T-cell (primary cell): Measurements from ENCODE around the gene RHOBTB3. TPM values are rescaled to one million over a fixed set of nuclear protein-coding genes. Genes with fewer than 3 reads are reported as not detected.

Source experiments
- ATAC-seq, 4 experiments: fragments of 200-7000 bp in 3 of 4; fragments of 150-1000 bp in 1 of 4; cut with Tn5 transposase; replicated peaks in 1 of 4; 1 replicate in 3 of 4; 2 replicates in 1 of 4; pipeline ENCODE4 v1.10.0; 2021; ENCODE audit warnings: moderate library complexity in 3 of 4, mild to moderate bottlenecking in 2 of 4, moderate number of reproducible peaks in 1 of 4
- CTCF ChIA-PET, 2 donors: fragments of 300-600 bp; sonication (Branson Sonifier 250); formaldehyde crosslinking; loops; one replicate each; lab custom pipeline; 2022; ENCODE audit warnings: antibody characterized with exemption in 2 of 2; lab: Charles Lee
- POLR2A ChIA-PET, 2 donors: fragments of 300-600 bp; sonication (Branson Sonifier 250); formaldehyde crosslinking; loops; one replicate each; lab custom pipeline; 2022; ENCODE audit warnings: antibody characterized with exemption in 2 of 2; lab: Charles Lee
- DNase-seq, 35 experiments: peaks; one replicate each; pipeline versions ENCODE4 v3.0.0 to v3.0.0-alpha.2; 2013 to 2023
- H3K27ac ChIP-seq: one replicate; pipeline ENCODE4 v1.5.1; 2013; ENCODE audit warnings: low read length
- H3K27me3 ChIP-seq, 2 experiments: replicated peaks in 1 of 2; 1 replicate in 1 of 2; 2 replicates in 1 of 2; pipeline versions ENCODE4 v1.6.1 to v1.7.0; 2013; ENCODE audit warnings: low read length in 1 of 2, mixed read lengths in 1 of 2; ENCODE audit not compliant: control insufficient read depth in 2 of 2, insufficient read depth in 2 of 2; ENCODE audit errors: extremely low read depth in 1 of 2
- H3K36me3 ChIP-seq, 2 donors: 1 replicate in 1 of 2; 2 replicates in 1 of 2; pipeline versions ENCODE4 v1.6.1 to v1.7.0; 2013; ENCODE audit warnings: low read length in 1 of 2; ENCODE audit not compliant: control insufficient read depth in 2 of 2, insufficient read depth in 1 of 2; ENCODE audit errors: extremely low read depth in 1 of 2
- H3K4me1 ChIP-seq, 2 experiments: 1 replicate in 1 of 2; 2 replicates in 1 of 2; pipeline versions ENCODE4 v1.6.1 to v1.7.0; 2013; ENCODE audit warnings: low read length in 2 of 2, mixed read lengths in 1 of 2; ENCODE audit not compliant: insufficient read depth in 2 of 2, control insufficient read depth in 1 of 2; ENCODE audit errors: extremely low read depth in 1 of 2
- H3K4me3 ChIP-seq, 2 donors: 1 replicate in 1 of 2; 2 replicates in 1 of 2; pipeline versions ENCODE4 v1.5.1 to v1.7.0; 2013; ENCODE audit warnings: mild to moderate bottlenecking in 2 of 2, low read length in 1 of 2, moderate library complexity in 1 of 2; ENCODE audit not compliant: control insufficient read depth in 1 of 2; ENCODE audit errors: extremely low read depth in 1 of 2
- H3K9me3 ChIP-seq: 2 replicates; pipeline ENCODE4 v1.7.0; 2013
- H3K27ac Mint-ChIP-seq, 2 donors: one replicate each; pipeline ENCODE4 v1.8.0; 2020 to 2021; ENCODE audit warnings: mild to moderate bottlenecking in 2 of 2, mixed read lengths in 2 of 2
- H3K27me3 Mint-ChIP-seq, 2 donors: one replicate each; pipeline ENCODE4 v1.8.0; 2021 to 2022; ENCODE audit warnings: mixed read lengths in 2 of 2
- H3K36me3 Mint-ChIP-seq: one replicate; pipeline ENCODE4 v1.8.0; 2021; ENCODE audit warnings: mixed read lengths
- H3K4me1 Mint-ChIP-seq, 3 donors: one replicate each; pipeline ENCODE4 v1.8.0; 2020 to 2022; ENCODE audit warnings: mixed read lengths in 3 of 3, mild to moderate bottlenecking in 1 of 3
- H3K4me3 Mint-ChIP-seq, 3 donors: one replicate each; pipeline ENCODE4 v1.8.0; 2020 to 2022; ENCODE audit warnings: mild to moderate bottlenecking in 3 of 3, mixed read lengths in 3 of 3, moderate library complexity in 3 of 3
- H3K9me3 Mint-ChIP-seq, 3 donors: one replicate each; pipeline ENCODE4 v1.8.0; 2020 to 2022; ENCODE audit warnings: mixed read lengths in 3 of 3
- WGBS: methylation state at CpG from one replicate; pipeline ENCODE4 v1.1.5; 2013; ENCODE audit warnings: missing lambda C conversion rate; ENCODE audit not compliant: insufficient coverage; 5-methylcytosine and 5-hydroxymethylcytosine counted together
- total RNA-seq, 35 experiments: library from RNA in 6 of 35; stranded (reverse) in 6 of 35; fragments of 120-200 nt in 1 of 35; gene quantifications; one replicate each; pipeline versions ENCODE4 v1.2.1 to v1.2.4 and lab custom pipeline; 2013 to 2026

RHOBTB3 gene
- total RNA-seq, 5 donors from 2014 or later (not counting 1 experiment from before 2014, with no cell fraction given): 2.6 to 4.8 (median 3.6) TPM

DNA sequence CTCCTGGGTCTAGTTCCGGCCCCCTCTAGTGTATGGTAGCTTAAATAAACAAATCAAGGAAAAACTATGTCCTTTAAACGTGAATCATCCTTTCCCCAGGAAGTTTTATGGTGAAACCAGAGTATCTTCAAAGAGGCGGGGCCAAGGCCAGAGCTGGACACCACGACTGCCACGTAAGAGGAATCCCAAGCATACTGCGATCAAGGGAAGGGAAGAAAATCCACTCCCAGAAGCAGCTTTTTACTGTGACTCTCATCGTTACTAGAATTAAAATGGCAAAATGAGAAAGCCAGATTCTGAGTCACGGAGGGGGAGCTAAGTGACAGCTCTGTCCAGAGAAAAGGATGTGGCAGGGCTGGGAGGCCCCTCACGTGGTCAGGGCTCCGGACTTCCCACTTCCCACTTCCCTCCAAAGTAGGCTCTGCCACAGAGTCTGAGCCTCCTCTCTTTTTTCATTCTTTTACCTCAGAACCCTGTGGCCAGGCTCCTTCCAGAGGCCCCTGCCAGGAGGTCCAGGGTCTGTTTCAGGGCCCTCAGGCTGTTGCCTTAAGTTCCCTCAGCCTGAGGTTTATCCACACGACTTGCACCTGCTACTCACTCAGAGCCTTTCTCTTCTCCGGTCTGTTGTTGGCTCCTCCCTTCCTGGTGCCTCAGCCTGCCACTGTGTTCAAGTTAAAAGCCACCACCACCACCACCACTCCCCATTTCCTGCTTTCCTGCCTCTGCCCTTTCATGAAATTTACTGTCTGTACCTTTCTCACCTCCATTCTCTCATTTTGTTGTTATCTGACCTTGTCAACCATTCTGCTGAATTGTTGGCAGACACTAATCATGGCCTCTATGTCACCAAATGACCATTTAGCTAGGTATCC is 92.8 kb downstream of the RHOBTB3 start:
- ChIA-PET POLR2A (interaction anchor here (0.6 to 2.6 kb wide), 8 partner anchors 10 to 1128 kb away, joined by 3 to 14 read pairs (median 3); no protein-coding TSS in a partner anchor), CTCF (interaction anchor here (0.7 to 4.3 kb wide), 10 partner anchors 11 to 178 kb away, joined by 3 to 32 read pairs (median 4); partner anchors contain the start of gene RFESD (in 1 of the 2))
- ATAC-seq (peak; percentile 83 to 87 (median 84)), DNase-seq (peak; percentile 43 to 80 (median 68))
- Histone ChIP-seq H3K4me3 (peak overlapping the region; percentile 59 to 99), H3K4me1 (peaks cover 41 to 53% of the 10 kb centered on the region in 2 experiments), H3K36me3 (no peaks in the 10 kb centered on the region), H3K27me3 (no peaks in the 10 kb centered on the region), H3K27ac (peak overlapping the region; percentile 86), H3K9me3 (no peaks in the 10 kb centered on the region)
- Mint-ChIP-seq H3K36me3 (no peaks in the 10 kb centered on the region), H3K4me3 (peak overlapping the region; percentile 98 to 99 (median 98)), H3K4me1 (peaks cover 59 to 71% (median 66%) of the 10 kb centered on the region in 3 donors), H3K27ac (peak overlapping the region; percentile 97 to 99), H3K9me3 (no peaks in the 10 kb centered on the region), H3K27me3 (no peaks in the 10 kb centered on the region)
- 0% methylated on average over 3 of the region's 12 CpGs for WGBS

GRCh38 chr5:95824747-95825146 is 93.6 kb downstream of the RHOBTB3 start:
- peak overlapping the region; percentile 98 to 99 (median 98) for H3K4me3 Mint-ChIP-seq
- CTCF ChIA-PET: interaction anchor here (0.6 to 4.3 kb wide), 7 partner anchors 16 to 515 kb away, joined by 3 to 32 read pairs (median 8); no protein-coding TSS in a partner anchor
- no peaks in the 10 kb centered on the region for H3K36me3 Mint-ChIP-seq
- no peaks in the 10 kb centered on the region for H3K27me3 Mint-ChIP-seq
- POLR2A ChIA-PET: interaction anchor here (0.7 to 0.8 kb wide), 3 partner anchors 10 to 629 kb away, joined by 3 to 5 read pairs (median 4); no protein-coding TSS in a partner anchor
- no peaks in the 10 kb centered on the region for H3K27me3 ChIP-seq
- no peaks in the 10 kb centered on the region for H3K9me3 ChIP-seq
- H3K9me3 Mint-ChIP-seq: no peaks in the 10 kb centered on the region
- H3K36me3 ChIP-seq: no peaks in the 10 kb centered on the region
- no peak overlapping the region for H3K4me3 ChIP-seq
- DNase-seq (no peak), ATAC-seq (peak in 3 of 4 experiments; percentile 1 to 2 (median 1))
- H3K27ac Mint-ChIP-seq: peak overlapping the region; percentile 97 to 99
- H3K27ac ChIP-seq: peak overlapping the region; percentile 86
- WGBS: 69% methylated on average over 5 of the region's 5 CpGs
- H3K4me1 Mint-ChIP-seq: peaks cover 53 to 63% (median 60%) of the 10 kb centered on the region in 3 donors
- peaks cover 35 to 49% of the 10 kb centered on the region in 2 experiments for H3K4me1 ChIP-seq

DNA sequence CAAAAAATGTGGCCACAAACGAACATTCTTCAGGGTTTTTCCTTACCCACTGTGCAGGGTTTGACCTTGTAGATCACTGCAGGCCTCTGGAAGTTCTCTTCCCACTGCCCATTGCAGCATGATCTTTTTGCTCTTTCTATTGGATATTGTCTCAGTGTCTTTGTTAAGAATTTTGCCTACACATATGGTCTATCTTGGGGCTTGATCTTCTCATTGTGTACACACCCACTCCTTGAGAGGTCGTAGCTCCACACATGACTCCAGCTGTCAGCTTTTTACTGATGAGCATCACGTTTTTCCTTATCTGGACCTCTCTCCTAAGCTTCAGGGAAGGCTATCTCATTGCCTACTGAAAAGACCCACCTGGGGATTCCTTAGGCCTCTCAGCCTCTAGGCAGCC is 94.4 kb downstream of the RHOBTB3 start:
- no peaks in the 10 kb centered on the region for H3K36me3 ChIP-seq
- Mint-ChIP-seq H3K27ac (peak overlapping the region; percentile 84 to 97), H3K9me3 (no peaks in the 10 kb centered on the region), H3K4me1 (peaks cover 48 to 62% (median 54%) of the 10 kb centered on the region in 3 donors), H3K4me3 (peak overlapping the region in 1 of 3 donors; percentile 98), H3K27me3 (no peaks in the 10 kb centered on the region), H3K36me3 (no peaks in the 10 kb centered on the region)
- H3K4me1 ChIP-seq: peaks cover 33 to 42% of the 10 kb centered on the region in 2 experiments
- H3K9me3 ChIP-seq: no peaks in the 10 kb centered on the region
- H3K27ac ChIP-seq: peak overlapping the region; percentile 40
- H3K27me3 ChIP-seq: no peaks in the 10 kb centered on the region
- ChIA-PET CTCF (interaction anchor here in 1 of 2 donors (1.1 to 4.3 kb wide), 3 partner anchors 17 to 44 kb away, joined by 3 to 32 read pairs (median 4); no protein-coding TSS in a partner anchor), POLR2A (interaction anchor here (0.6 to 1.1 kb wide), 2 partner anchors 8 to 18 kb away, joined by 3 read pairs; no protein-coding TSS in a partner anchor)
- no peak for DNase-seq
- WGBS: 68% methylated on average over 3 of the region's 3 CpGs
- H3K4me3 ChIP-seq: no peak overlapping the region
- ATAC-seq: no peak

- POLR2A ChIA-PET: interaction anchor here (0.5 to 0.6 kb wide), 2 partner anchors 17 to 285 kb away, joined by 3 to 8 read pairs; no protein-coding TSS in a partner anchor
- H3K4me1 ChIP-seq: peaks cover 30 to 33% of the 10 kb centered on the region in 2 experiments
- Mint-ChIP-seq H3K27me3 (no peaks in the 10 kb centered on the region), H3K4me3 (no peak overlapping the region), H3K9me3 (no peaks in the 10 kb centered on the region), H3K36me3 (no peaks in the 10 kb centered on the region), H3K4me1 (peaks cover 48 to 53% (median 50%) of the 10 kb centered on the region in 3 donors), H3K27ac (peak overlapping the region; percentile 12 to 29)
- DNase-seq (no peak), ATAC-seq (no peak)
- H3K36me3 ChIP-seq: no peaks in the 10 kb centered on the region
- H3K4me3 ChIP-seq: no peak overlapping the region
- no peaks in the 10 kb centered on the region for H3K27me3 ChIP-seq
- WGBS: 94% methylated on average over 8 of the region's 10 CpGs
- no peaks in the 10 kb centered on the region for H3K9me3 ChIP-seq
- no peak overlapping the region for H3K27ac ChIP-seq
- CTCF ChIA-PET: interaction anchor here in 1 of 2 donors (0.8 kb wide), 1 partner anchor 41 kb away, joined by 3 read pairs; no protein-coding TSS in a partner anchor
Observed at GRCh38 chr5:95826949-95827891, 96.1 kb downstream of the RHOBTB3 start.

DNA sequence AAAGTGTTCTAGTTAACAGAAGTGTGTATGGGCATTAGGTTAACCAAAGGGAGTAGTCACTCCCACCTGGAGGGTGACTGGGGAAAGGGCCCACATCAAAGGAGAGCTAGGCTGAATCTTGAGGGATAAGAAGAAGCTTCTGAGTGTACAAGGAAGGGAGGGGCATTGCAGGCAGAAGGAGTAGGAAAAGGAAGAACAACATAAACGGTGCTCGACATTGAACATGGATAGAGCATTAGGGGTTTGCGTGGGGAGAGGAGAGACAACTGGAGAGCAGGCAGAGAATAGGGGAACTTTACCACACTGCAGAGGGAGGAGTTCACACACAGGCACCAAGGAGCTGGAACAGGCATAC is 96.7 kb downstream of the RHOBTB3 start:
- WGBS: 97% methylated on average over 3 of the region's 3 CpGs
- ChIA-PET CTCF (interaction anchor here in 1 of 2 donors (0.7 to 0.9 kb wide), 3 partner anchors 41 to 163 kb away, joined by 3 to 5 read pairs (median 3); no protein-coding TSS in a partner anchor), POLR2A (interaction anchor here (0.5 to 0.6 kb wide), 2 partner anchors 16 to 286 kb away, joined by 3 to 8 read pairs; no protein-coding TSS in a partner anchor)
- no peak for DNase-seq
- H3K4me3 ChIP-seq: no peak overlapping the region
- Mint-ChIP-seq H3K27me3 (no peaks in the 10 kb centered on the region), H3K36me3 (no peaks in the 10 kb centered on the region), H3K4me1 (peaks cover 50 to 55% (median 51%) of the 10 kb centered on the region in 3 donors), H3K4me3 (no peak overlapping the region), H3K27ac (peak overlapping the region; percentile 12 to 29), H3K9me3 (no peaks in the 10 kb centered on the region)
- H3K36me3 ChIP-seq: no peaks in the 10 kb centered on the region
- no peaks in the 10 kb centered on the region for H3K9me3 ChIP-seq
- H3K27ac ChIP-seq: no peak overlapping the region
- H3K4me1 ChIP-seq: peaks cover 28 to 33% of the 10 kb centered on the region in 2 experiments
- ATAC-seq: no peak
- H3K27me3 ChIP-seq: no peaks in the 10 kb centered on the region
